Measurements from ENCODE around the gene APC2.

DNA sequence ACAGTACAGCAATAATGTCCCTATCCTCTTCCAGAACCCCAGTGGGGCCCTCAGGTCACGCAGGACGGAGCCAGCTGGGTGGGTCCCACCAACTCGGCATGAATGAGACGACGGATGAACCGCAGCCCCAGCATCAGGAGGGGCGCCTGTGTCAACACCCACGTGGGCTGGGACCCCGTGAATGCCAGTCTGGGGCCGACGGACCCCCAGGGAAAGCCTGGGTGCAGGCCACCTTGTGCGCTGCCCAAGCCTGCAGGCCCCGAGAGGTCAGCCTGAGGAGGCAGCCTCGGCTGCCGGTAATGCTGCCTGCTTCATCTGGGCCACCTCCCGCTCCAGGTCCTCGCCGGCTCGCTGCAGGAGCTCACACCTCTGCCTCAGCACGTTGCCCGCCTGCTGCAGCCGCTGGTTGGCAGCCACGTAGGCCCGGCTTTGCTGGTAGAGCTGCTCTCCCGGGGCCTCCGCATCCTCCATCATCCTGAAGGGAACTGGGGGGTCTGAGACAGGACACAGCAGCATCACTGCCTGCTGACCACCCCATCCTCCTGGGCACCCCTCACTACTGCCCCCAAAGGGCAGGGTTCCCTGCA lies 24.9 kb downstream of the APC2 start:
- TF ChIP-seq, protein P1, sequence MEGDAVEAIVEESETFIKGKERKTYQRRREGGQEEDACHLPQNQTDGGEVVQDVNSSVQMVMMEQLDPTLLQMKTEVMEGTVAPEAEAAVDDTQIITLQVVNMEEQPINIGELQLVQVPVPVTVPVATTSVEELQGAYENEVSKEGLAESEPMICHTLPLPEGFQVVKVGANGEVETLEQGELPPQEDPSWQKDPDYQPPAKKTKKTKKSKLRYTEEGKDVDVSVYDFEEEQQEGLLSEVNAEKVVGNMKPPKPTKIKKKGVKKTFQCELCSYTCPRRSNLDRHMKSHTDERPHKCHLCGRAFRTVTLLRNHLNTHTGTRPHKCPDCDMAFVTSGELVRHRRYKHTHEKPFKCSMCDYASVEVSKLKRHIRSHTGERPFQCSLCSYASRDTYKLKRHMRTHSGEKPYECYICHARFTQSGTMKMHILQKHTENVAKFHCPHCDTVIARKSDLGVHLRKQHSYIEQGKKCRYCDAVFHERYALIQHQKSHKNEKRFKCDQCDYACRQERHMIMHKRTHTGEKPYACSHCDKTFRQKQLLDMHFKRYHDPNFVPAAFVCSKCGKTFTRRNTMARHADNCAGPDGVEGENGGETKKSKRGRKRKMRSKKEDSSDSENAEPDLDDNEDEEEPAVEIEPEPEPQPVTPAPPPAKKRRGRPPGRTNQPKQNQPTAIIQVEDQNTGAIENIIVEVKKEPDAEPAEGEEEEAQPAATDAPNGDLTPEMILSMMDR (IDR thresholded peaks at IDR 0.05), result no peak
- TF ChIP-seq, protein P2, sequence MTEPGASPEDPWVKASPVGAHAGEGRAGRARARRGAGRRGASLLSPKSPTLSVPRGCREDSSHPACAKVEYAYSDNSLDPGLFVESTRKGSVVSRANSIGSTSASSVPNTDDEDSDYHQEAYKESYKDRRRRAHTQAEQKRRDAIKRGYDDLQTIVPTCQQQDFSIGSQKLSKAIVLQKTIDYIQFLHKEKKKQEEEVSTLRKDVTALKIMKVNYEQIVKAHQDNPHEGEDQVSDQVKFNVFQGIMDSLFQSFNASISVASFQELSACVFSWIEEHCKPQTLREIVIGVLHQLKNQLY (CRISPR knock-in tag; IDR thresholded peaks at IDR 0.05), result no peak

All from WTC11 (cell line).